Stimulated activated CD4-positive, alpha-beta T cell treated with anti-CD3 and anti-CD28 coated beads, Interleukin-1b, Interleukin-23, amount 100 ng/mL, for 4 hours (primary cell): ENCODE results near the gene IPO11.
"Not testable (repeated sequence)": the region's sequence is repeated elsewhere in the genome, so short reads cannot be mapped to it uniquely, and the experiment has no call there.

Experiments
- DNase-seq, 2 donors: peaks; one replicate each; pipeline ENCODE4 v3.0.0-alpha.2; 2020; ENCODE audit warnings: low read depth in 2 of 2

Gene IPO11

GRCh38 chr5:62643556-62644451 is 231.2 kb downstream of the IPO11 start:
- no peak for DNase-seq

- DNase-seq: no peak
Observed at GRCh38 chr5:62645223-62645622, 232.7 kb downstream of the IPO11 start.

- DNase-seq: no peak
Observed at GRCh38 chr5:62647241-62647640, 234.7 kb downstream of the IPO11 start.

- DNase-seq: no peak
Observed at GRCh38 chr5:62649025-62649424, 236.5 kb downstream of the IPO11 start.

- DNase-seq: no peak
Observed at GRCh38 chr5:62649476-62650113, 237.0 kb downstream of the IPO11 start.

- DNase-seq: no peak
Observed at GRCh38 chr5:62650197-62650596, 237.6 kb downstream of the IPO11 start.

- no peak for DNase-seq
Observed at GRCh38 chr5:62652225-62652624, 239.7 kb downstream of the IPO11 start.

GRCh38 chr5:62653001-62653863 is 240.7 kb downstream of the IPO11 start:
- no peak for DNase-seq

GRCh38 chr5:62653864-62654575 is 241.5 kb downstream of the IPO11 start:
- DNase-seq: no peak

- not testable (repeated sequence) for DNase-seq
Observed at GRCh38 chr5:62657772-62658171, 245.2 kb downstream of the IPO11 start.

GRCh38 chr5:62661126-62661525 is 248.6 kb downstream of the IPO11 start:
- DNase-seq: no peak

- DNase-seq: no peak
Observed at GRCh38 chr5:62662521-62662920, 250.0 kb downstream of the IPO11 start.

- DNase-seq: no peak
Observed at GRCh38 chr5:62671479-62671878, 258.9 kb downstream of the IPO11 start.

- not testable (repeated sequence) for DNase-seq
Observed at GRCh38 chr5:62676596-62676995, 264.0 kb downstream of the IPO11 start.
